Measurements from ENCODE around the gene THSD7A. TPM values are rescaled to one million over a fixed set of nuclear protein-coding genes. Genes with fewer than 3 reads are reported as not detected.

The THSD7A gene
- total and polyA plus RNA-seq, 9 of the 15 experiments (the other 6 are each of a cell fraction or from before 2014, with no cell fraction given), result 0.01 to 0.02 TPM; not detected in 7

DNA sequence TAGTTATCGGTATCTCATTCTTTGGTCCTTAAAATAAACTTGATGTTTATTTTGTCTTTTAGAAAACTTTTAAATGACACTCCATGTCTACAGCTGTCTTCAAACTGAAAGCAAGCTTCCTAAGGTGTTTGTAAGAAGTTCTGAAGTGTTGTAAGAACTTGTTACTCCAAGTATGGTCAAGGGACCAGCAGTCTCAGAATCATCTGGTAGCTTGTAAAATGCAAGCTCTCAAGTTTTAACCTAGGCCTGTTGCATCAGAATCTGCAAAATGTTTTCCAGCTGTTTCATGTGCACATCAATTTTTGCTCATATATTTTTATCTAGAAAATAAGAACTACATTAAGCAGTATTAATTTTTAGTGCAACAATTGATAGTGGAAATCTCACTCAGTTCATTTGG, 104.1 kb downstream of the THSD7A start (continued):
- TF ChIP-seq PHF20 (IDR thresholded peaks at IDR 0.05; ENCODE audit: partially characterized antibody) (no peak), HNRNPL (IDR thresholded peaks at IDR 0.05; ENCODE audit: low read depth, low read length) (no peak), TARDBP (IDR thresholded peaks at IDR 0.05) (no peak), SNIP1 (IDR thresholded peaks at IDR 0.05; ENCODE audit: low read depth) (no peak), ZNF124 (CRISPR knock-in tag; IDR thresholded peaks at IDR 0.05) (no peak), LARP7 (IDR thresholded peaks at IDR 0.05) (no peak), SMARCA5 (IDR thresholded peaks at IDR 0.05) (no peak), FOSL1 (tag; conservative IDR thresholded peaks at IDR 0.05) (no peak), MYBL2 (IDR thresholded peaks at IDR 0.05; ENCODE audit: low read depth) (no peak), MYBL2 (CRISPR knock-in tag; IDR thresholded peaks at IDR 0.05; ENCODE audit: borderline replicate concordance) (no peak)
- TF ChIP-seq, protein P1, sequence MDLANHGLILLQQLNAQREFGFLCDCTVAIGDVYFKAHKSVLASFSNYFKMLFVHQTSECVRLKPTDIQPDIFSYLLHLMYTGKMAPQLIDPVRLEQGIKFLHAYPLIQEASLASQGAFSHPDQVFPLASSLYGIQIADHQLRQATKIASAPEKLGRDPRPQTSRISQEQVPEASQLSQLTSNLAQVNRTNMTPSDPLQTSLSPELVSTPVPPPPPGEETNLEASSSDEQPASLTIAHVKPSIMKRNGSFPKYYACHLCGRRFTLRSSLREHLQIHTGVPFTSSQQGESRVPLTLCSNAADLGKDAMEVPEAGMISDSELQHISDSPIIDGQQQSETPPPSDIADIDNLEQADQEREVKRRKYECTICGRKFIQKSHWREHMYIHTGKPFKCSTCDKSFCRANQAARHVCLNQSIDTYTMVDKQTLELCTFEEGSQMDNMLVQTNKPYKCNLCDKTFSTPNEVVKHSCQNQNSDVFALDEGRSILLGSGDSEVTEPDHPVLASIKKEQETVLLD (IDR thresholded peaks at IDR 0.05), result no peak
- TF ChIP-seq, protein P2, sequence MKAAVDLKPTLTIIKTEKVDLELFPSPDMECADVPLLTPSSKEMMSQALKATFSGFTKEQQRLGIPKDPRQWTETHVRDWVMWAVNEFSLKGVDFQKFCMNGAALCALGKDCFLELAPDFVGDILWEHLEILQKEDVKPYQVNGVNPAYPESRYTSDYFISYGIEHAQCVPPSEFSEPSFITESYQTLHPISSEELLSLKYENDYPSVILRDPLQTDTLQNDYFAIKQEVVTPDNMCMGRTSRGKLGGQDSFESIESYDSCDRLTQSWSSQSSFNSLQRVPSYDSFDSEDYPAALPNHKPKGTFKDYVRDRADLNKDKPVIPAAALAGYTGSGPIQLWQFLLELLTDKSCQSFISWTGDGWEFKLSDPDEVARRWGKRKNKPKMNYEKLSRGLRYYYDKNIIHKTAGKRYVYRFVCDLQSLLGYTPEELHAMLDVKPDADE (conservative IDR thresholded peaks at IDR 0.05; ENCODE audit: control insufficient read depth, low read depth, low read length), result no peak
- TF ChIP-seq, protein P3, sequence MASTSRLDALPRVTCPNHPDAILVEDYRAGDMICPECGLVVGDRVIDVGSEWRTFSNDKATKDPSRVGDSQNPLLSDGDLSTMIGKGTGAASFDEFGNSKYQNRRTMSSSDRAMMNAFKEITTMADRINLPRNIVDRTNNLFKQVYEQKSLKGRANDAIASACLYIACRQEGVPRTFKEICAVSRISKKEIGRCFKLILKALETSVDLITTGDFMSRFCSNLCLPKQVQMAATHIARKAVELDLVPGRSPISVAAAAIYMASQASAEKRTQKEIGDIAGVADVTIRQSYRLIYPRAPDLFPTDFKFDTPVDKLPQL (IDR thresholded peaks at IDR 0.05; ENCODE audit: extremely low read depth, insufficient read length), result no peak
